Lung (tissue), 12 donors: Measurements from ENCODE around the gene MMP21. TPM values are rescaled to one million over a fixed set of nuclear protein-coding genes. Genes with fewer than 3 reads are reported as not detected.

Experiments
- ATAC-seq: fragments of 200-7000 bp; cut with Tn5 transposase; one replicate; pipeline ENCODE4 v1.9.1; 2020; ENCODE audit warnings: moderate number of reproducible peaks; ENCODE audit not compliant: insufficient read depth, low FRiP score
- DNase-seq, 3 donors: peaks; one replicate each; pipeline ENCODE4 v3.0.0-alpha.2; 2013 to 2017
- H3K27ac ChIP-seq, 2 donors: one replicate each; pipeline ENCODE4 v1.5.1; 2013; ENCODE audit warnings: mild to moderate bottlenecking in 2 of 2, moderate library complexity in 2 of 2, control low read depth in 1 of 2, inconsistent platforms in 1 of 2, low read depth in 1 of 2, low read length in 1 of 2
- H3K27me3 ChIP-seq, 3 donors: one replicate each; pipeline ENCODE4 v1.5.1; 2013; ENCODE audit warnings: low read length in 2 of 3; ENCODE audit not compliant: control insufficient read depth in 3 of 3, insufficient read depth in 3 of 3
- H3K36me3 ChIP-seq, 4 donors: one replicate each; pipeline ENCODE4 v1.5.1; 2013; ENCODE audit warnings: low read length in 4 of 4, mild to moderate bottlenecking in 1 of 4, moderate library complexity in 1 of 4; ENCODE audit not compliant: control insufficient read depth in 4 of 4, insufficient read depth in 4 of 4
- H3K4me1 ChIP-seq, 5 donors: one replicate each; pipeline ENCODE4 v1.5.1; 2013; ENCODE audit warnings: low read length in 5 of 5, mild to moderate bottlenecking in 2 of 5, moderate library complexity in 1 of 5; ENCODE audit not compliant: control insufficient read depth in 5 of 5, insufficient read depth in 5 of 5
- H3K4me3 ChIP-seq: one replicate; pipeline ENCODE4 v1.5.1; 2013; ENCODE audit warnings: mild to moderate bottlenecking, control low read depth, moderate library complexity
- H3K9ac ChIP-seq, 2 donors: one replicate each; pipeline ENCODE4 v1.5.1; 2013; ENCODE audit warnings: low read length in 2 of 2, control low read depth in 1 of 2; ENCODE audit not compliant: insufficient read depth in 1 of 2
- H3K9me3 ChIP-seq, 4 donors: one replicate each; pipeline ENCODE4 v1.5.1; 2013; ENCODE audit warnings: low read length in 3 of 4, mild to moderate bottlenecking in 1 of 4, moderate library complexity in 1 of 4; ENCODE audit not compliant: control insufficient read depth in 4 of 4, insufficient read depth in 3 of 4
- WGBS, 2 donors: extraction: QIAGEN DNeasy Blood & Tissue Kit; methylation state at CpG; one replicate each; pipeline ENCODE4 v1.1.7; 2013; 5-methylcytosine and 5-hydroxymethylcytosine counted together
- polyA plus RNA-seq, 2 donors: library from polyadenylated mRNA; stranded (reverse); fragments of 200-250 nt; gene quantifications; one replicate each; pipeline ENCODE4 v1.2.1, GENCODE V29; 2013
- total RNA-seq, 2 donors: library from RNA; depleted of rRNA in 1 of 2; stranded (reverse); fragments of >200 nt in 1 of 2; gene quantifications; one replicate each; pipeline ENCODE4 v1.2.1, GENCODE V29; 2014 to 2021
- TF ChIP-seq, protein P1 (sequence below): IDR thresholded peaks from 2 replicates; pipeline ENCODE4 v1.5.1; 2012; ENCODE audit warnings: mild to moderate bottlenecking; ENCODE audit errors: control extremely low read depth, extremely low read depth
- donor health status: control.
- donor health status: control.
- donor health status: Bipolar disorder and iron deficiency.
- donor health status: healthy.
- donor health status: DM: yes; HTN: yes; CAD: no.

MMP21 gene
- total and polyA plus RNA-seq, 4 donors = 0.03 to 0.46 (median 0.15) TPM

DNA sequence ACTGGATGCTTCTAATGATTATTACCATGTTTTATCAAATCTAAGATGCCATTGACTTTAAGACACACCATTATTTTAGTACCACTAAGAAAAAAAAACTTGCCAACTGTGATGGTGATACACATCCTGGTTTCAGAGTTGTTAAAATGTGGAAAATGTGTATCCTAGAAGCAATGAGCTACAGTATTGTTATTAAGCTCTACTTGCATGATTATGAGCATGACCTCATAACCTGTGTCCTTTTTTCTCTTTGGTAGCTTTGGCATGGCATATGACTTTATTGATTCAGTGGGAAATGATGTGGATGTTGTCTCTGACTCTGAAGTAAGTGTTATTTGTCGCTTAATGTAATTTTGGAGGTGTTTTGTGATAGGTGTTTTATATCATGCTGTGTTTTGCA, 52.8 kb downstream of the MMP21 start:
- Histone ChIP-seq H3K9me3 (no peaks in the 10 kb centered on the region), H3K27me3 (no peaks in the 10 kb centered on the region), H3K4me3 (no peak overlapping the region), H3K9ac (no peak overlapping the region), H3K36me3 (peaks cover 16 to 52% (median 34%) of the 10 kb centered on the region in 4 donors), H3K4me1 (peaks cover 0 to 14% (median 4%) of the 10 kb centered on the region in 5 donors), H3K27ac (no peak overlapping the region)
- ATAC-seq = no peak
- TF ChIP-seq, protein P1, sequence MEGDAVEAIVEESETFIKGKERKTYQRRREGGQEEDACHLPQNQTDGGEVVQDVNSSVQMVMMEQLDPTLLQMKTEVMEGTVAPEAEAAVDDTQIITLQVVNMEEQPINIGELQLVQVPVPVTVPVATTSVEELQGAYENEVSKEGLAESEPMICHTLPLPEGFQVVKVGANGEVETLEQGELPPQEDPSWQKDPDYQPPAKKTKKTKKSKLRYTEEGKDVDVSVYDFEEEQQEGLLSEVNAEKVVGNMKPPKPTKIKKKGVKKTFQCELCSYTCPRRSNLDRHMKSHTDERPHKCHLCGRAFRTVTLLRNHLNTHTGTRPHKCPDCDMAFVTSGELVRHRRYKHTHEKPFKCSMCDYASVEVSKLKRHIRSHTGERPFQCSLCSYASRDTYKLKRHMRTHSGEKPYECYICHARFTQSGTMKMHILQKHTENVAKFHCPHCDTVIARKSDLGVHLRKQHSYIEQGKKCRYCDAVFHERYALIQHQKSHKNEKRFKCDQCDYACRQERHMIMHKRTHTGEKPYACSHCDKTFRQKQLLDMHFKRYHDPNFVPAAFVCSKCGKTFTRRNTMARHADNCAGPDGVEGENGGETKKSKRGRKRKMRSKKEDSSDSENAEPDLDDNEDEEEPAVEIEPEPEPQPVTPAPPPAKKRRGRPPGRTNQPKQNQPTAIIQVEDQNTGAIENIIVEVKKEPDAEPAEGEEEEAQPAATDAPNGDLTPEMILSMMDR = no peak
- no peak for DNase-seq
- WGBS, 2 donors = 95 to 97% methylated on average over 1 of the region's 1 CpG

DNA sequence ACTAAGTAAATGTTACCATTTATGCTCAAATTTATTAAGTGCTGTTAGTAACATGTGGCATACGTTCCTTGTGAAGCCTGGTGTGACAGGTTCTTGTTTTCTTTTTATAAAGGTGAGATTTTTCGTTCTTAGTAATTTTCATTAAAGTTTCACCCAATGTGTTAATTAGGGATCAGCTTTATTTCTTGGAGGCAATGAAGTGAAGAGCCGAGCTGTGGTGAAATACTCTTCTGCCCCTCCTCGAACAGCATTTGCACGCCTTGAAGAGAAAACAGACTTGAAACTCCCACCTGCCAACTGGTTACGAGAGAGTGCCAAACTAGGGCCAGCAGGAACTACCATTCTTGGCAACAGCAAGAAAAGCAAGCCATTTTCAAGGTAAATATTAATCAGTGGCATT, 54.6 kb downstream of the MMP21 start:
- H3K4me3 ChIP-seq = no peak overlapping the region
- WGBS, 2 donors = 82 to 87% methylated on average over 6 of the region's 6 CpGs
- peak overlapping the region in 1 of 2 donors; percentile 17 for H3K9ac ChIP-seq

DNA sequence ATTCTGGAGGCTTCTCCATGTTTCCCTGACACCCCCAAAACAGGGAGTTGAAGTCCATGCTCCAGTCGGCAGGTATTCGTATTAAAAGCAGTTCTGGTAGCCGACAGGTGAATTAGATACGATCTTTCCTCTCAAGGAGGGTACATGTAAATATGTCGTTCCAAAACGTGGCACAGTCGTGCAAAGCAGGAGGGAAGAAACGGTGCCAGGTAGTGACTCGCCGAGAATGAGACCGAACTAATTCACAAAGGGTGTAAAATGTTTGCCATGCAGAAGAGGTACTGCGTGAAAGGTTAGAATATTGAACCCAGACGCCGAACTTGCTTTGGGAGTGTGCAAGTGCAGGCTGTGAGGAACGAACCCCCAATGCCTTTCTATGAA, 55.6 kb downstream of the MMP21 start:
- Histone ChIP-seq H3K27ac (peak overlapping the region; percentile 89 to 97), H3K4me1 (peaks cover 0 to 14% (median 4%) of the 10 kb centered on the region in 5 donors), H3K36me3 (peaks cover 8 to 28% (median 20%) of the 10 kb centered on the region in 4 donors), H3K9me3 (no peaks in the 10 kb centered on the region), H3K4me3 (peak overlapping the region; percentile 98), H3K27me3 (no peaks in the 10 kb centered on the region), H3K9ac (peak overlapping the region; percentile 77 to 97)
- no peak for ATAC-seq
- DNase-seq = peak in 1 of 3 donors; percentile 23
- 0 to 1% methylated on average over 15 of the region's 15 CpGs for WGBS, 2 donors
- TF ChIP-seq, protein P1 = no peak

More for the DNA sequence above, 54.6 kb downstream of the MMP21 start:
- H3K4me1 ChIP-seq = peaks cover 0 to 14% (median 4%) of the 10 kb centered on the region in 5 donors
- no peak overlapping the region for H3K27ac ChIP-seq
- TF ChIP-seq, protein P1 = no peak
- ATAC-seq = no peak
- peaks cover 10 to 35% (median 24%) of the 10 kb centered on the region in 4 donors for H3K36me3 ChIP-seq
- H3K9me3 ChIP-seq = no peaks in the 10 kb centered on the region
- no peak for DNase-seq
- H3K27me3 ChIP-seq = no peaks in the 10 kb centered on the region
